UCSD-AML1 (cell line): Measurements from ENCODE around the gene CREB3L2.
"Not testable (repeated sequence)": the region's sequence is repeated elsewhere in the genome, so short reads cannot be mapped to it uniquely, and the experiment has no call there.

Source experiments
- DNase-seq: peaks from one replicate; lab custom pipeline; 2025; ENCODE audit not compliant: unreplicated experiment; lab: John Stamatoyannopoulos, UW

CREB3L2 gene

GRCh38 chr7:137970253-137970975, 31.5 kb downstream of the CREB3L2 start:
- DNase-seq = no peak

- DNase-seq = no peak
Observed at GRCh38 chr7:137969828-137970227, 32.1 kb downstream of the CREB3L2 start.

- no peak for DNase-seq
Observed at GRCh38 chr7:137968890-137969289, 33.0 kb downstream of the CREB3L2 start.

GRCh38 chr7:137968339-137968738, 33.5 kb downstream of the CREB3L2 start:
- DNase-seq = not testable (repeated sequence)

- DNase-seq = peak; percentile 19
Observed at GRCh38 chr7:137967143-137968018, 34.5 kb downstream of the CREB3L2 start.

- no peak for DNase-seq
Observed at GRCh38 chr7:137966641-137967142, 35.2 kb downstream of the CREB3L2 start.

GRCh38 chr7:137965942-137966640, 35.8 kb downstream of the CREB3L2 start:
- no peak for DNase-seq

- no peak for DNase-seq
Observed at GRCh38 chr7:137964824-137965545, 36.9 kb downstream of the CREB3L2 start.

- DNase-seq = no peak
Observed at GRCh38 chr7:137962875-137963507, 38.9 kb downstream of the CREB3L2 start.

- no peak for DNase-seq
Observed at GRCh38 chr7:137962491-137962874, 39.4 kb downstream of the CREB3L2 start.

GRCh38 chr7:137961200-137962177, 40.4 kb downstream of the CREB3L2 start:
- peak; percentile 12 for DNase-seq

GRCh38 chr7:137960020-137960419, 41.9 kb downstream of the CREB3L2 start:
- no peak for DNase-seq

GRCh38 chr7:137958470-137959431, 43.1 kb downstream of the CREB3L2 start:
- no peak for DNase-seq

GRCh38 chr7:137957887-137958286, 44.0 kb downstream of the CREB3L2 start:
- DNase-seq = no peak

GRCh38 chr7:137956591-137956990, 45.3 kb downstream of the CREB3L2 start:
- DNase-seq = no peak

GRCh38 chr7:137956183-137956582, 45.7 kb downstream of the CREB3L2 start:
- no peak for DNase-seq

- no peak for DNase-seq
Observed at GRCh38 chr7:137954614-137955013, 47.3 kb downstream of the CREB3L2 start.
